Esophagus muscularis mucosa (tissue), 4 donors: Measurements from ENCODE around the gene PRKRA. TPM values are rescaled to one million over a fixed set of nuclear protein-coding genes. Genes with fewer than 3 reads are reported as not detected.
A peak's percentile ranks its signal among the peaks of the same experiment; 100 is the strongest.

Experiments
- DNase-seq: peaks from one replicate; pipeline ENCODE4 v3.0.0-alpha.2; 2017; ENCODE audit errors: extremely low spot score
- H3K27ac ChIP-seq, 4 donors: fragments of 200-600 bp; sonication (generic); replicated peaks in 1 of 4; 1 replicate in 3 of 4; 2 replicates in 1 of 4; pipeline ENCODE4 v1.5.1; 2016 to 2019; ENCODE audit warnings: mild to moderate bottlenecking in 1 of 4
- H3K27me3 ChIP-seq, 4 donors: fragments of 200-600 bp; sonication (generic); one replicate each; pipeline versions ENCODE4 v1.5.1 to v1.6.0; 2016 to 2019
- H3K36me3 ChIP-seq, 4 donors: fragments of 200-600 bp; sonication (generic); one replicate each; pipeline ENCODE4 v1.5.1; 2016 to 2019
- H3K4me1 ChIP-seq, 4 donors: fragments of 200-600 bp; sonication (generic); one replicate each; pipeline ENCODE4 v1.5.1; 2016 to 2019
- H3K4me3 ChIP-seq, 4 donors: fragments of 200-600 bp; sonication (generic); 1 replicate in 2 of 4; 2 replicates in 2 of 4; pipeline ENCODE4 v1.5.1; 2016 to 2019; ENCODE audit warnings: mild to moderate bottlenecking in 4 of 4, moderate library complexity in 1 of 4
- H3K9me3 ChIP-seq, 4 donors: fragments of 200-600 bp; sonication (generic); 1 replicate in 3 of 4; 2 replicates in 1 of 4; pipeline ENCODE4 v1.5.1; 2016 to 2019
- EP300 ChIP-seq: sonication (generic); formaldehyde crosslinking; IDR thresholded peaks from one replicate; pipeline ENCODE4 v1.6.1; 2017; ENCODE audit warnings: antibody characterized with exemption
- POLR2A ChIP-seq: fragments of 450-650 bp; IDR thresholded peaks from one replicate; pipeline ENCODE4 v1.6.1; 2017; ENCODE audit warnings: antibody characterized with exemption, moderate library complexity, mild to moderate bottlenecking, low read depth
- POLR2AphosphoS5 ChIP-seq, 2 donors: sonication (generic); formaldehyde crosslinking; IDR thresholded peaks; one replicate each; pipeline ENCODE4 v1.6.1; 2017; ENCODE audit warnings: antibody characterized with exemption in 2 of 2
- WGBS: methylation state at CpG from one replicate; pipeline ENCODE4 v1.1.5; 2018; 5-methylcytosine and 5-hydroxymethylcytosine counted together
- intact Hi-C: fragments of 100-400 bp; cut with DNase I; formaldehyde crosslinking; loops from one replicate; pipeline ENCODE4 v1.15.1; 2023
- total RNA-seq, 4 donors: library from RNA; depleted of rRNA; stranded (reverse); fragments of >200 nt; gene quantifications; one replicate each; pipeline versions ENCODE4 v1.1.0 to v1.2.1, GENCODE V29; 2016
- TF ChIP-seq, protein P1 (sequence below), 3 experiments: fragments of 200-600 bp in 2 of 3; fragments of 450-650 bp in 1 of 3; sonication (generic) in 2 of 3; IDR thresholded peaks; one replicate each; pipeline ENCODE4 v1.5.1; 2017 to 2019; ENCODE audit warnings: antibody characterized with exemption in 3 of 3, mild to moderate bottlenecking in 2 of 3, moderate library complexity in 1 of 3

PRKRA gene
- total RNA-seq, 4 donors from 2014 or later, result 74.5 to 90.9 (median 75.7) TPM

GRCh38 chr2:178479758-178480226, 28.8 kb upstream of the PRKRA start:
- peak overlapping the region; percentile 79 to 89 (median 83) for H3K4me3 ChIP-seq
- 28% methylated on average over 19 of the region's 19 CpGs for WGBS
- H3K9me3 ChIP-seq, result no peaks in the 10 kb centered on the region
- DNase-seq, result no peak
- peaks cover 50 to 70% (median 62%) of the 10 kb centered on the region in 4 donors for H3K4me1 ChIP-seq
- intact Hi-C loops, result loop anchor here (2.0 kb wide), 1 partner anchor 29 kb away; the partner anchor contains the start of genes PJVK and PRKRA
- no peaks in the 10 kb centered on the region for H3K36me3 ChIP-seq
- peak overlapping the region; percentile 93 to 96 (median 96) for H3K27ac ChIP-seq
- H3K27me3 ChIP-seq, result no peaks in the 10 kb centered on the region
- TF ChIP-seq POLR2AphosphoS5 (IDR thresholded peaks at IDR 0.05), result no peak
- TF ChIP-seq, protein P1, sequence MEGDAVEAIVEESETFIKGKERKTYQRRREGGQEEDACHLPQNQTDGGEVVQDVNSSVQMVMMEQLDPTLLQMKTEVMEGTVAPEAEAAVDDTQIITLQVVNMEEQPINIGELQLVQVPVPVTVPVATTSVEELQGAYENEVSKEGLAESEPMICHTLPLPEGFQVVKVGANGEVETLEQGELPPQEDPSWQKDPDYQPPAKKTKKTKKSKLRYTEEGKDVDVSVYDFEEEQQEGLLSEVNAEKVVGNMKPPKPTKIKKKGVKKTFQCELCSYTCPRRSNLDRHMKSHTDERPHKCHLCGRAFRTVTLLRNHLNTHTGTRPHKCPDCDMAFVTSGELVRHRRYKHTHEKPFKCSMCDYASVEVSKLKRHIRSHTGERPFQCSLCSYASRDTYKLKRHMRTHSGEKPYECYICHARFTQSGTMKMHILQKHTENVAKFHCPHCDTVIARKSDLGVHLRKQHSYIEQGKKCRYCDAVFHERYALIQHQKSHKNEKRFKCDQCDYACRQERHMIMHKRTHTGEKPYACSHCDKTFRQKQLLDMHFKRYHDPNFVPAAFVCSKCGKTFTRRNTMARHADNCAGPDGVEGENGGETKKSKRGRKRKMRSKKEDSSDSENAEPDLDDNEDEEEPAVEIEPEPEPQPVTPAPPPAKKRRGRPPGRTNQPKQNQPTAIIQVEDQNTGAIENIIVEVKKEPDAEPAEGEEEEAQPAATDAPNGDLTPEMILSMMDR (IDR thresholded peaks at IDR 0.05), result no peak
- no peak for TF ChIP-seq POLR2A
- TF ChIP-seq EP300, result no peak

GRCh38 chr2:178479275-178479616, 28.3 kb upstream of the PRKRA start:
- intact Hi-C loops, result loop anchor here (2.0 kb wide), 1 partner anchor 28 kb away; the partner anchor contains the start of genes PJVK and PRKRA
- no peak for TF ChIP-seq POLR2AphosphoS5 (IDR thresholded peaks at IDR 0.05)
- TF ChIP-seq, protein P1 (IDR thresholded peaks at IDR 0.05), result no peak
- TF ChIP-seq POLR2A, result no peak
- TF ChIP-seq EP300, result no peak
- 54% methylated on average over 4 of the region's 4 CpGs for WGBS

GRCh38 chr2:178478439-178479274, 27.7 kb upstream of the PRKRA start, which contains the start of gene FKBP7:
Gene FKBP7 (minus strand): TSS chr2:178478600. CDS start chr2:178478499, 101 bp downstream.
- Histone ChIP-seq H3K27me3 (no peaks in the 10 kb centered on the region), H3K36me3 (no peaks in the 10 kb centered on the region), H3K4me3 (peak within 1 kb of the TSS; percentile 66 to 84 (median 80)), H3K9me3 (no peaks in the 10 kb centered on the region), H3K27ac (peak within 1 kb of the TSS; percentile 93 to 96 (median 96)), H3K4me1 (peaks cover 47 to 70% (median 60%) of the 10 kb centered on the region in 4 donors)
- TF ChIP-seq POLR2A (peak; percentile 8), EP300 (peak; percentile 60), POLR2AphosphoS5 (IDR thresholded peaks at IDR 0.05) (peak; percentile 93 to 96)
- TF ChIP-seq, protein P1 (IDR thresholded peaks at IDR 0.05), result peak; percentile 56 to 83 (median 62)
- 3% methylated on average over 47 of the region's 56 CpGs for WGBS
- intact Hi-C loops, result loop anchor here (2.0 kb wide), 1 partner anchor 28 kb away; the partner anchor contains the start of genes PJVK and PRKRA
- peak; percentile 93 for DNase-seq

More at GRCh38 chr2:178479275-178479616, 28.3 kb upstream of the PRKRA start:
- Histone ChIP-seq H3K27ac (peak overlapping the region; percentile 93 to 96 (median 96)), H3K4me1 (peaks cover 45 to 70% (median 60%) of the 10 kb centered on the region in 4 donors), H3K4me3 (peak overlapping the region; percentile 66 to 84 (median 80)), H3K27me3 (no peaks in the 10 kb centered on the region), H3K36me3 (no peaks in the 10 kb centered on the region), H3K9me3 (no peaks in the 10 kb centered on the region)
- no peak for DNase-seq

DNA sequence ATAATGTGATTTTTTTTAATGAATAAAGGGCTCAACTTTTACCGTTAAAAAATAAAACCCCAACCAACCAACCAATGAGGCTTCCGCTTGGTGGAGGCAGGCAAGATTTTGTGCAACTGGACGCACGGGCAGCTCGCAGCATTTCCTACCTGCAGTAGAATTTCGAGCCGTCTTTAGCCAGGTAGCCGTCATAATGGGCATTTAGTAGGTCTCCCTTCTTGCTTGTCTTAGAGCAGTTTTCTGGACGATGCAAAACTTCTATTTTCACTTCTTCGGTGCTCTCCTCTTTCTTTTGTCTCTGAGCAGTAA, 27.1 kb upstream of the PRKRA start:
- 1% methylated on average over 10 of the region's 10 CpGs for WGBS
- TF ChIP-seq EP300, result no peak
- TF ChIP-seq, protein P1 (IDR thresholded peaks at IDR 0.05), result no peak
- no peak for TF ChIP-seq POLR2A
- no peak for TF ChIP-seq POLR2AphosphoS5 (IDR thresholded peaks at IDR 0.05)
- Histone ChIP-seq H3K27me3 (no peaks in the 10 kb centered on the region), H3K4me3 (peak overlapping the region; percentile 66 to 84 (median 80)), H3K4me1 (peaks cover 42 to 68% (median 55%) of the 10 kb centered on the region in 4 donors), H3K27ac (peak overlapping the region; percentile 93 to 96 (median 96)), H3K9me3 (no peaks in the 10 kb centered on the region), H3K36me3 (no peaks in the 10 kb centered on the region)
- DNase-seq, result no peak
- intact Hi-C loops, result loop anchor here (2.0 kb wide), 1 partner anchor 27 kb away; the partner anchor contains the start of genes PJVK and PRKRA
